HG02840 (cell line): ENCODE results near the gene CFAP161.
"Not testable (repeated sequence)": the region's sequence is repeated elsewhere in the genome, so short reads cannot be mapped to it uniquely, and the experiment has no call there.

Experiments
- ATAC-seq: cut with Tn5 transposase; IDR thresholded peaks from one replicate; pipeline ENCODE4 v1.9.1; 2021; ENCODE audit warnings: mild to moderate bottlenecking, moderate library complexity, moderate number of reproducible peaks; ENCODE audit not compliant: unreplicated experiment, low FRiP score

CFAP161 gene

DNA sequence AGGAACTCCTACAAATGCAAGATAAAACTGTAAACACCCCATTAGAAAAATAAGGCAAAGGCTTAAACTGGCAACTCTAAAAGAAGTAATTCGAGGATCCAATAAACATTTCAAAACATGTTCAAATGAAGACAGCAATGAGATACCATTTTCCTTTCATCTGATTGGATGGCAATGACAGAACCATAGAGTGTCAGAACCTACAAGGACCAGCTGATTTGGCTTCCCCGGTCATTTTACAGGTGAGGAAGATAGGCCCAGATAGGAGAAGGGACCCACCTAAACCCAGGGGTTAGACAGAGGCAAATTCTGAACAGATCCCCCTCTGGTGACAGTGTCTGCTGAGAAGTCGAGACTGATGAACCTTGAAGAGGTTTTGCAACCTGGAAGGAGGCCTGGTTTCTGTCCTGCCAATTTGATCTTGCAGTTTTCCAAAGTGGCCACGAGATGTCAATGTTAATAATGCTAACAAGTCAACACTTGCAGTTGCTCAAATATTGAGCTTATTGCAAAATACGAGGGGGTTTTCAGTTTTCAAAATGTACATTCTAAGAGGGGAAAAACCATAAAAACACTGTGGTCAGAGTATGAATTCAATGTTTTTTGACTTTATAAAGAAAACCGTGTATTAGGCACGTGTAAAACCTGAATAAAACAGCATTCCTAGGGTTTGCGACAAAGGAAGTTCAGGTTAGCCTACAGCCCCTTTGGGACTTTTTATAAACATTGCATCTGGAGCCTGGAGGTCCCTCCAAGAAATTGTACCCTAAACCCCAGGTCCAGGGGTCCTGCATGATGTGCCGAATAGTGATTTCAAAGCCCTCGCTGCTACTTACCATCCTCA is 21.5 kb downstream of the CFAP161 start:
- no peak for ATAC-seq

DNA sequence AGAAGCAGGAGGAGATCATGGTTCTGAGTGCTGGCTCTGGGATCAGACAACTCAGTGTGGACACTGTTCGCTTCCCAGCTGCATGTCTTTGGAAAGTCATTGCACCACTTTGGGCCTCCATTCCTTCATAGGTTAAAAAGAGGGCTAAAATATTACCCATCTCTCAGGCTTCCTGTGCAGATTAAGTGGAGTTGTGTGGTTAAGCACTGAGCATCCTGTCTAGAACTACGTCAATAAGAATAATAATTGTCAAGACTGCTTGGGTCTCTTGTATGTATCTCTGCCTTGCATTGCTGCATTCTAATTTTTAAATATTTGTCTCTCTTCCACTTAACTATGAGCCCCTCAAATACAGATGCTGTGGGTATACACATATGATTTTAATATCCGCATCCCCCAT is 22.3 kb downstream of the CFAP161 start:
- no peak for ATAC-seq

DNA sequence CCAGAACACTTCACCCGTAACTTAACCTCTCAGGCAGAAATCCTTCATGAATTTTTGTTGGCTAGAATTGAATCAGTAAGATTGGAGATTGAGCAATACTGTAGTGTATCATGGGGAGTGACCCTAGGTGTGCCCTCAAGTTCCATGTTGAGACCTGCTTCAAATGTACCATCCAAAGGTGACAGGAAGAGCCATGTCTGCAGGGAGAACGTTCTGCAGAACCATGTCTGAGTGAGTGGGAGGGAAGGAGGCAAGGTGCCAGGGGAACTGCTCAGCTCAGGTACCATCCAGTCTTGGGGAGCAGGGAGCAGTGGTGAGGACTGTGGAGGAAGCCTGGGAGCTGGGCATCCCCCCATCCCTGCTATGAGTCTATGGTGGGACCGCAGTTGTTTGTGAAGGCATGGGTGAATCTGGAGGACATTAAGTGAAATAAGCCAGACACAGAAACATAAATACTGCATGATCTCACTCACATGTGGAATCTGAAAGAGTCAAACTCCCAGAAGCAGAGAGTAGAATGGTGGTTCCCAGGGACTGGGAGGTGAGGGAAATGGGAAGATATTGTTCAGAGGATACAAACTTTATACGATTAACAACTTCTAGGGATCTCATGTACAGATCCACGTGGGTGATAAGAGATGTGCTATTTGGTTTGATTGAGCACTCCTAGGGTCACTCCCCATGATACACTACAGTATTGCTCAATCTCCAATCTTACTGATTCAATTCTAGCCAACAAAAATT is 23.3 kb downstream of the CFAP161 start:
- no peak for ATAC-seq

DNA sequence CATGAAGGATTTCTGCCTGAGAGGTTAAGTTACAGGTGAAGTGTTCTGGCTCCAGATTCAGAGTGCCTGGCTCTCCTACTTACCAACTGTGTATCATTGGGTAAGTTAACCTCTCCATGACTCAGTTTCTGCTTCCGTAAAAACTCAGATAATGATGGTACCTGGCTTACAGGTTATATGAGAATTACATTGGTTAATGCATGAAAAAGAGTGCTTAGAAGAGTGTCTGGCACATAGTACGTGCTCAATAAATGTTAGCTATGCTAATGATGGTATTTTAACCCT is 23.8 kb downstream of the CFAP161 start:
- no peak for ATAC-seq

DNA sequence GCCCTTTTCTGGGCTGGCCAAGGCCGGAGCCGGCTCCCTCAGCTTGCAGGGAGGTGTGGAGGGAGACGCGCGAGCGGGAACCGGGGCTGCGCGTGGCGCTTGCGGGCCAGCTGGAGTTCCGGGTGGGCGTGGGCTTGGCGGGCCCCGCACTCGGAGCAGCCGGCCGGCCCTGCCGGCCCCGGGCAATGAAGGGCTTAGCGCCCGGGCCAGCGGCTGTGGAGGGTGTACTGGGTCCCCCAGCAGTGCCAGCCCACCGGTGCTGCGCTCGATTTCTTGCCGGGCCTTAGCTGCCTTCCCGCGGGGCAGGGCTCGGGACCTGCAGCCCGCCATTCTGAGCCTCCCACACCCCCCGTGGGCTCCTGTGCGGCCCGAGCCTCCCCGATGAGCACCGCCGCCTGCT is 24.5 kb downstream of the CFAP161 start:
- ATAC-seq, result not testable (repeated sequence)

DNA sequence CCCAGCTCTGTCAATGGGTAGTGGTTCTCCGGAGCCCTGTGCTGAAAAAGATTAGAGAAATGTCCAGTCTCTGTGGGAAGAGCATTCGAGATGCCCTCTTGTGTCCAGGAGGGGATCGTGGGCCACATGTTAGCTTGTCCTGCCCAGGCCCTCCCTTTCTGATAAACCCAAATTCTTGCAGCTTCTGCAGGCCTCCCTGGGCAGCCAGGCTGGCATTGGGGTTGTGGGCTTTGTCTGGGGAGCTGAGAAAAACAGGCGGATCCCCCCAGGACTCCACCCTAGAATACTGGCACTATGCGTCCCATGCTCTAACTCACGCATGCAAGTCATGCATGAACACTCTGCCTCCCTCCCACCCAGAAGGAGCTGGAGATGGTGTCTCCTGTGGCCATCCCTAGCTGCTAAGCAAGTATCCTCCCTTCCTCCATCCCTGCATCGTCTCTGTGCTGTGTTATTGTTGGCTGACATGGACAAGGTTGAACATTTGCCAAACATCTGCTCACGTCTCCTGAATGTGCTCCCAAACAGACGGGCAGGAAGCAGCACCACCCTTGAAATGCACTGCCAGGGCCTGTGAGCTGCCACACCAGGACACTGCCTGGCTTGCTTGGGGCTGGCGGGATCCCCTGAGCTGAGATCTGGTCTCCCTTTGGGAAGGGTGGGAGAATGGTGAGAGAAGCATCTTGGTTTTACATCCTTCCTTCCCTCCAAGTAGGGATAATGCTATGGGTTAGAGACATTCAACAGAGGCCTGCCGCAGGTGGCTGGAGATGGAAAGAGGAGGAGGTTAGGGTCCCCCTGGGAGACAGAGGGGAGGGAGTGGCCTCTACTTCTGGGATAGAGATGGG is 26.5 kb downstream of the CFAP161 start:
- no peak for ATAC-seq

DNA sequence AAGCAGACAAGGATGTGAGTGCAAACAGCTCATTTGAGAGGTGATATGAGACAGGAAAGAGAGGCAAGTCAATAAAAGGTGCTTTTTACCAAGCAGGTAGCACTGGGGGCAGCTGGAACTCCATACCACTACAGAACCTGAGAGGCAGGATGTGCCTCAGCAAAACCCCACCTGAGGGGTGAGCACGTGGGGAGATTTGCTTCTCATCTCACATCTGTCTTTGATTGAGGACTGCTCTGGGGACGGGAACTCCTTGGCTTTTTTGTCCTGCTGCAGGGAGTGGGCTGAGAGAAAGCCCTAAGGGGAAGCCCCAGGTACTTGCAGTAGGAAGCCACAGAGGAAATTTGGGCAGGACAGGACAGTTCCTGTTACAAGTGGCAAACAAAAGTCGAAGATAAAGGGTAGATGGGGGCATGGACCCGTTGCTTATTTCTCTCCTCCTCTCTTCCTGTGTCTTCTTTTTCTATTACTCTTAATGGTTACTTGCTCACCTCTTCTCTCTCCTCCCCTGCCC is 27.1 kb downstream of the CFAP161 start:
- ATAC-seq, result no peak

DNA sequence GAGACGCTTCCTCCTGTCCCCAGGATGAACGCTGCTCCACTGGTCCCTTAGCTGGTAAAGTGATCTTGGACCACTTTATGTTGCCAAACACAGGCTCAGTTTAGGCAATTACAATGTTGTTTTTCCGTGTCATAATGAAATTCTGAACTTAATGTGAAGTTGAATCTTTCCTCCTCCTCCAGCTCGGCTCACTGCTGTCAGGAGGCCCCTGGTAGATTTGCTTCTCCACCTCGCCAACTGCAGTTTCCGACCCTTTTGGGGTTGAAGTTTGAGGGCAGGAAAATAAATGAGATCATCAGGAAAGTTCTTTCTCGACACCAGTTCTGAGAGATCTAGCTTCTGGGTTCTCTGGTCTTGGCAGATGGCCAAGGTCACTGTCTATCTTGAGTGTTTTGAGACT is 27.8 kb downstream of the CFAP161 start:
- ATAC-seq, result no peak

DNA sequence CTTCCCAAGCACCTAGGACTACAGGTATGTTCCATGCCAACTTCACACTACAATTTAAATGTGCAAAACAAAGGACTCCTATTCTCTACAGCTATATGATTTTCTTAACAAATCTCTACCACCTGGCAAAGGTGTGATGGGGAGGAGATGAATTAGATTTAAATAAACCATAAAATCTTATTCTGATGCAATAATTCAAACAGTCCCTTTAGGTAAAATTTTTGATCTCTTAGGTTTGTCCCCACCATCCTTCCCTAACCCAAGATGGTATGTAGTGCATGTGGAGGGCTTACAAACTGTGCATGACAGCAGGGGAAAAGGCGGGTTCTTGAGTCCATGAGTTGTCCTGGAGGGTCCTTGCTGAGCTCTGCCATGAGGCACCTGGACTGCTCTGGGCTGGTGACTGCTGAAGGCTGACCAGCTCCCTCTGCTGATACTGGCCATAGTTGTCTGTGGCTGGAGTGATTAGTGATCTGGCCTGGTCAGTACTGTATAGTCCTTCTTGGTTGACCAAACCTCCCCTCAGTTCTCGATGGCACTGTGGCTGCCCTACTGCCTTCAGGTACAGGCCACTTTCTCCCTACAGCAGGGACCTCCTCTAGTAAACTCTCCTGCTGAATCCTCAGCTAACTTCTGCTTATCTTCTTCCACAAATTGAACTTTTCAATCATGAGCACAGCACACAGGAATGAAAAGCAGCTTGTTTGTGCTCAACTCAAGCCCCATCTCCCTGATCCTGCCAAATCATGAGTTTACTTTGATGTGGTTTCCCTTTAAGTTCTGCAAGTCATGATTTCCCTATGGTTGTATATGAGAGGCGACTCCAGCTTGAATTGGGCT is 30.1 kb downstream of the CFAP161 start:
- no peak for ATAC-seq

DNA sequence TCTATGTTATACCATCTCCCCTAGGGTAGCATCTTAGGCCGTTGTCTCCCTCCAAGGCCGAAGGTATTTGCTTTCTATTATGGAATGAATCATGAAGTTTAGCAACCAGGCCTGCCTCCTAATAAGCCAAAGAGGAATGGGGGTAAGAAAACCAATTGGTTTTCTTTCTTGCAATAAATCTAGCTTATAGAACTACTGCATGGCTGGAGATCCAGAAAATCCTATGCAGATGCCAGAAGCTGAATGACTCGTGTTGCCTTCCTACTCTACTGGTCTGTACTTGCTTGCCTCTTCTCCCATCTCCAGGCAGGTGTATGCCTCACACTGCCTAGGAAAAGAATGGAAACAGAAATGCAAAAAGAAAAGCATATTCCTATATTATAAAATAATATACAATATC is 31.5 kb downstream of the CFAP161 start:
- ATAC-seq, result no peak

DNA sequence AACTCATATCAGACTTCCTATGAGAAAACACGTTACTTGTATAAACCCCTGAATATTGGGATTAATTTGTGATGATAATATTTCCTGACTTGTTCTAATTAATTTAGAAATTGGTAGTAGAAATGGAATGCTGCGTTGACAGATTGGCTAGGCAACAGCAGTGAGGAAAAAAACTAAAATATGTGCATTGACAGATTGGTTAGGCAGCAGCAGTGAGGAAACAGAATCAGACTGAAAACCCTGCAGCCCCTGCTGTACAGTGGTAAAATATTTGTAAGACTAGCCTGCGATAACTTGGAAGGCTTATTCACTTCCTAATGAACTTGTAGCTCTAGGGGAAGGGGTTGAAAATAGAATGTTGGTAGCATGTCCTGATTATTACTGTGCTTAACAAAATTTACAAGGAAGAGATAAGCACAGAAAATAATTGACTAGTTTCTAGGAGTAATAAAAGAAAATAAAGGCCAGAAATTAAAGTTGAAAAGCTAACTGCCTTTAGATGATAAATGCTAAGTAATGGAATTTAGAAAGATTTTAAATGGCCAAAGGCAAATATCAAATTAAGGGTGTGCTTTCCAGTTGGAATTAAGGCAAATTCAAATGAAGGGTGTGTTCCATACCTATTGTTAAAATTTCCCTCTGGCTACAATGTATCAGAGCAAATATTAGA is 32.7 kb downstream of the CFAP161 start:
- ATAC-seq, result no peak

DNA sequence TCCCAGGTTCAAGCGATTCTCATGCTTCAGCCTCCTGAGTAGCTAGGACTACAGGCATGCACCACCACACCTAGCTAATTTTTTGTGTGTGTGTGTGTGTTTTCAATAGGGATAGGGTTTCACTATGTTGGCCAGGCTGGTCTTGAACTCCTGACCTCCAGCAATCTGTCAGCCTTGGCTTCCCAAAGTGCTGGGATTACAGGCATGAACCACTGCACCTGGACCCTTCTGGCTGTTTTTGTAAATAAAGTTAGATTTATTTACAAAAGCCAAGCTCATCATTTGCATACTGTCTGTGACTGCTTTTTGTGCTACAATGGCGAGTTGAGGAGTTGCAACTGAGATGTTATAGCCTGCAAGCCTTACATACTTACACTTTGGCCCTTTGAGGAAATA is 34.1 kb downstream of the CFAP161 start:
- no peak for ATAC-seq

DNA sequence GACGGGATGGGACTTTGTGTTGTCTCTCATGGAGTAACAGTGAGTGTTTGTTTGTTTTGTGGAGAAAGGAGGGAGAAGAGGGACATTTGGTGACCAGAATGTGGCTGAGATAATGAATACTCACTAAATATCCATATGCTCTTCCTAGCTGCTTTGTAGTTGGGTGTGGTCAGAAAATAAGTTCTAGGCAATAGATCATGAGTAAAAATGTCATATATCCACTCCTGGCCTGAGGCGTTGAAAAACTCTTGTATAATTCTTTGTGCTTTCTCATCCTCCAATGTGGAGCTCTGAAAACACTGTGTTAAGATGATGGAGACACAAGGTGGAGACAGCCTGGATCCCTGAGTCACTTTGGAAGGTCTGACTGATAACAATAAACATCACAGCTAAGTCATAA is 34.6 kb downstream of the CFAP161 start:
- ATAC-seq, result no peak

DNA sequence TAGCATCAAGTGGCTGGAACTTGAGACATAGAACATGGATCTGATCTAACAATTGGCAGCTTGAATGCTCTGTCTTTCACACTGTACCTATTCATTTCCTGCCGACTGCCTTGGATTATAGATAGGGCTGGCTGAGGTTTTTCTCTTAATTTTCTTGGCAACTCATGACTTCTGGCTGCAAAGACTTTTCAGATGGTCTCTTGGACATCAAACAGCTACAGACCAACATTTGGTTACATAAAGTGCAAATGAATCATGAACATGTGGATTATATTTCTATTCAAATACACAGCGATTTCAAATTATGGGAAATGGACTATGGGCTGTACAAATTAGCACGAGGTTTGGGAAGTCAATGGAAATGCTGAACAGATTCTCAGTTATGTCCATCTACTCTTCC is 36.4 kb downstream of the CFAP161 start:
- no peak for ATAC-seq

DNA sequence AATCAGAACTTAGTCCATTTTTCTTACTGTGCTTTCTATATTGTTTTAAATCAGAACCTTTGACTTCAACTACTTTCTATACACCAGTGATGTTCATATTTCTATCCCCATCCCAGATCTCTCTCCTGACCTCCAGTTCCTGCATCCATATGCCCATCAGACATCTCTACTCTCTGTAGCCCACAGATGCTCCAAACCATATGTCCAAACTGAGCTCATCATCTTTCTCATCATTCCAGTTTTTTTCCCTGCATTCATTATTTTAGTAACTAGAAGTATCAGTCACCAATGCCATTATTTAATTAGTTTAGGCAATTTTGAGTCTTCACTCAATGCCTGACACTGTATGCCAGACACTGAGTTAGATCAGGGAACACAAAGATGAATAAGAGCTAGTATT is 37.2 kb downstream of the CFAP161 start:
- no peak for ATAC-seq

DNA sequence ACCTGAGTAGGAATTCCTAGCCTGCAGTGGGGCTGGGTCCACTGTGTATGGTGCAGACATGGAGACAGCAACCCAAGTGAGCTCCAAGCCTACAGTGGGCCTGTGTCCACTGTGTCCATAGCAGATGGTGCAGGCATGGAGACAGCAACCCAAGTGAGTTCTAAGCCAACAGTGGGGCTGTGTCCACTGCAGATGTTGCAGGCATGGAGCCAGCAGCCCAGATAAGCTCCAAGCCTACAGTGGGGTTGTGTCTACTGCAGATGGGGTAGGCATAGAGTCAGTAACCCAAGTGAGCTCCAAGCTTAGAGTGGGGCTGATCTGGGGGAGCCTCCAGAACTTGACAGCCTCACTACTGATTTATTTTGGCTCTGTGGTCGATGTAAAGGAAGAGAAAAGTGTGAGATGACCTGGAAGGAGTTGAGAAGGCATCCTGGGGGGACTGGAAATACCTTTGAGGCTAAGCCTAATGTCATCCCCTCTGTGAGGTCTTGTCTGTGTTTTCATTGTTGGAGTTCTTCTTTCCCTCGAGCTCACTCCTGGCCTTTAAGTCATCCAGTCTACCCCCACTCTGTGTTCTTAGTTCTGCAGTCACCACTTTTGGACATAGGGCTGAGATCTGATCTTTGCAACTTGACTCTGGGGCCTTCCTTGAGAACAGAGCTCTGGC is 40.2 kb downstream of the CFAP161 start:
- ATAC-seq, result no peak

DNA sequence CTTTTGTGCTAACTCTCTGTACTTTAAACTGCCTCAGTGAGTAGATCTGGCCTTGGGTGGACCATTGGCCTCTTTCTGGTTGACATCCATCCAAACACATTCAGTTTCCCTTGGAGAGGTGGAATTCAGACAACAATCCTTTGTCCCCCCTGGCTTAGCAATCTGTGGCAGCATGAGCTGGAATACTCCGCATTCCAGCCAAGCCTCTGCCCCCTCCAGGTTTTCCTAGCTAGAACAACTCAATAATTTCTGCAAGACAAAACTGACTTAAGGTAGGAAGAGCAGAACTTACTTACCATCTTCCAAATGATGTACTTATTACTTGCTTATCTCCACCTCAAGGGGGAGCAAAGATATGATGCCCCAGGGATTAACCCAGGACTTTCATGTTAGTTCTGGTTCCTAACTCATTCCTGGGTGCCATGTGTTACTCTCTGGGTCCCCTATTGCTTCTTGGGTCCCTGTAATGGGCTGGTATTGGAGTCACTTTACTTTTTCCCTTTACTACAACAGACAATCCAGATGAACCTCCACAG is 40.8 kb downstream of the CFAP161 start:
- ATAC-seq, result no peak

DNA sequence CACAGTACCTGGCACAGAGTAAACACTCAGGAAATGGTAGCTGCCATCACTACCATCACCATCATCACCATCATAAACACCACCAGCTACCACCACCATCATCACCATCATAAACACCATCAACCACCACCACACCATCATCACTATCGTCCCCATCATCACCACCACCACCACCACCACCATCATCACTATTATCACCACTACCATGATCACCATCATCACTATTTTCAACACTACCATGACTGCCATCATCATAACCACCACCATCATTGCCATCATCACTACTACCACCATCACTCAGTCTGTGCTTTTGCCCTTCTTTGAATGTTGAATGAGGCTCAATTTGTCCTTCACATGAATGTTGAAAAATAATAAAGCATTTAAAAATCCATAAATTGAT is 41.4 kb downstream of the CFAP161 start:
- no peak for ATAC-seq
